GM12874 (cell line): ENCODE measurements around the gene STAP2.

Experiments
- CTCF ChIP-seq: IDR thresholded peaks from 2 replicates; pipeline ENCODE4 v1.5.1; 2011; ENCODE audit warnings: low read depth, mild to moderate bottlenecking, control low read depth, low read length, moderate library complexity; ENCODE audit not compliant: insufficient read depth

STAP2 gene

GRCh38 chr19:4362831-4363545, 24.4 kb upstream of the STAP2 start:
- TF ChIP-seq CTCF, result 0 out of 2 replicates have a peak, but pooled peaks have one; percentile 24

GRCh38 chr19:4362101-4362828, 23.6 kb upstream of the STAP2 start:
- no peak for TF ChIP-seq CTCF

- TF ChIP-seq CTCF, result no peak
Measured at GRCh38 chr19:4361152-4362046, 22.8 kb upstream of the STAP2 start.

- TF ChIP-seq CTCF, result no peak
Measured at GRCh38 chr19:4360641-4361151, 22.1 kb upstream of the STAP2 start.

- no peak for TF ChIP-seq CTCF
Measured at GRCh38 chr19:4360081-4360569, 21.5 kb upstream of the STAP2 start.

- TF ChIP-seq CTCF, result no peak
Measured at GRCh38 chr19:4359627-4360000, 21.0 kb upstream of the STAP2 start.
